Measurements from ENCODE around the gene MYO5B. TPM values are rescaled to one million over a fixed set of nuclear protein-coding genes. Genes with fewer than 3 reads are reported as not detected.

Gene MYO5B
- total and polyA plus RNA-seq, 10 of the 15 experiments (the other 5 are each of a cell fraction or from before 2014, with no cell fraction given) = 2.5 to 4.5 (median 3.3) TPM

GRCh38 chr18:49844903-49845302, 350.0 kb downstream of the MYO5B start:
- no peak overlapping the region for H3K4me3 ChIP-seq
- H4K20me1 ChIP-seq (ENCODE audit: control insufficient read depth, insufficient read depth) = no peaks in the 10 kb centered on the region
- FAIRE-seq = no peak
- POLR2A ChIA-PET = no interaction called here
- in situ Hi-C loops (cut with MboI) (no loop called here), intact Hi-C loops (cut with micrococcal nuclease; ENCODE audit: unreplicated experiment) (no loop called here)
- no peak for DNase-seq (ENCODE audit: low read depth, low spot score)
- ATAC-seq = no peak
- no peak overlapping the region for H2AFZ ChIP-seq (ENCODE audit: control insufficient read depth, low read depth, low read length)
- 29% methylated on average over 1 of the region's 1 CpG for WGBS (ENCODE audit: insufficient coverage, insufficient replicate concordance, low lambda C conversion rate, missing lambda C conversion rate)
- H3K27ac ChIP-seq (ENCODE audit: control insufficient read depth, insufficient read depth) = no peak overlapping the region
- no peak for TF ChIP-seq SIX5 (IDR thresholded peaks at IDR 0.05; ENCODE audit: low read depth, low read length, severe bottlenecking)
- no peak for TF ChIP-seq TARDBP (IDR thresholded peaks at IDR 0.05; ENCODE audit: borderline replicate concordance)
- TF ChIP-seq ETV6 (conservative IDR thresholded peaks at IDR 0.05 in 1 of 2, IDR thresholded peaks at IDR 0.05 in 1 of 2; ENCODE audit: borderline replicate concordance in 1 of 2, low read depth in 1 of 2) = no peak
- no peak for TF ChIP-seq ESRRA (IDR thresholded peaks at IDR 0.05; ENCODE audit: low read length)
- TF ChIP-seq BMI1 (IDR thresholded peaks at IDR 0.05; ENCODE audit: borderline replicate concordance) = no peak
- TF ChIP-seq REST (IDR thresholded peaks at IDR 0.05; ENCODE audit: low read depth, low read length) = no peak
- no peak for TF ChIP-seq ASH2L (IDR thresholded peaks at IDR 0.05; ENCODE audit: borderline replicate concordance, low read depth)
- TF ChIP-seq PAX5 (IDR thresholded peaks at IDR 0.05; ENCODE audit: borderline replicate concordance, low read depth, low read length) = no peak
- no peak for TF ChIP-seq EP300 (IDR thresholded peaks at IDR 0.05; ENCODE audit: borderline replicate concordance in 1 of 2, control insufficient read depth in 1 of 2, low read depth in 2 of 2, low read length in 2 of 2)
- no peak for TF ChIP-seq ZNF274 (IDR thresholded peaks at IDR 0.05; ENCODE audit: insufficient read depth, insufficient read length)
- TF ChIP-seq YY1 (IDR thresholded peaks at IDR 0.05; ENCODE audit: low read depth, low read length) = no peak
- no peak for TF ChIP-seq ZNF384 (IDR thresholded peaks at IDR 0.05; ENCODE audit: borderline replicate concordance, low read depth, low read length)
- H3K27me3 ChIP-seq (replicated peaks in 1 of 2; ENCODE audit: control insufficient read depth in 2 of 2, insufficient read depth in 2 of 2, low read length in 1 of 2) = peaks cover 0 to under 1% of the 10 kb centered on the region in 2 experiments; a peak in 1 of 4 replicates
- H3K4me1 ChIP-seq (ENCODE audit: control insufficient read depth, insufficient read depth, low read length) = no peaks in the 10 kb centered on the region
- no peaks in the 10 kb centered on the region for H3K79me2 ChIP-seq (ENCODE audit: control insufficient read depth, insufficient read depth, low read length)
- H3K36me3 ChIP-seq (ENCODE audit: control insufficient read depth in 2 of 2, insufficient read depth in 2 of 2, low read length in 1 of 2) = no peaks in the 10 kb centered on the region
- SMC1A ChIA-PET (ENCODE audit: uncharacterized antibody, unreplicated experiment) = interaction anchor here (1.0 to 1.4 kb wide), 2 partner anchors 13 to 22 kb away, joined by 4 to 6 read pairs; no protein-coding TSS in a partner anchor
- RAD21 ChIA-PET (ENCODE audit: unreplicated experiment) = no interaction called here
- no peak overlapping the region for H3K4me2 ChIP-seq (ENCODE audit: control insufficient read depth, insufficient read depth)
- CTCF ChIA-PET = interaction anchor here (0.6 to 1.5 kb wide), 3 partner anchors 14 to 16 kb away, joined by 3 read pairs; no protein-coding TSS in a partner anchor
- no peaks in the 10 kb centered on the region for H3K9me3 ChIP-seq (replicated peaks; ENCODE audit: control insufficient read depth, insufficient read depth, low read length)
- no peak overlapping the region for H3K9ac ChIP-seq (ENCODE audit: control insufficient read depth, insufficient read depth, low read length)
- BruUV-seq (replicated peaks) = no TSS peak
